GM12892 (cell line): ENCODE results near the gene POLA1.

ENCODE experiments used
- POLR2A ChIP-seq: IDR thresholded peaks from 2 replicates; pipeline ENCODE4 v1.6.1; 2011; ENCODE audit warnings: low read depth, low read length, control low read depth
- POLR2AphosphoS5 ChIP-seq: IDR thresholded peaks from 2 replicates; pipeline ENCODE4 v1.6.1; 2011; ENCODE audit warnings: low read depth, low read length, control low read depth

GRCh38 chrX:24969812-24970211 lies 276.1 kb downstream of the POLA1 start:
- TF ChIP-seq POLR2A (no peak), POLR2AphosphoS5 (no peak)
